ENCODE results near the gene DCLRE1C. TPM values are rescaled to one million over a fixed set of nuclear protein-coding genes. Genes with fewer than 3 reads are reported as not detected.
"Not testable (repeated sequence)": the region's sequence is repeated elsewhere in the genome, so short reads cannot be mapped to it uniquely, and the experiment has no call there.

The DCLRE1C gene
- total RNA-seq, result 20.5 and 21.0 TPM in 2 replicates

DNA sequence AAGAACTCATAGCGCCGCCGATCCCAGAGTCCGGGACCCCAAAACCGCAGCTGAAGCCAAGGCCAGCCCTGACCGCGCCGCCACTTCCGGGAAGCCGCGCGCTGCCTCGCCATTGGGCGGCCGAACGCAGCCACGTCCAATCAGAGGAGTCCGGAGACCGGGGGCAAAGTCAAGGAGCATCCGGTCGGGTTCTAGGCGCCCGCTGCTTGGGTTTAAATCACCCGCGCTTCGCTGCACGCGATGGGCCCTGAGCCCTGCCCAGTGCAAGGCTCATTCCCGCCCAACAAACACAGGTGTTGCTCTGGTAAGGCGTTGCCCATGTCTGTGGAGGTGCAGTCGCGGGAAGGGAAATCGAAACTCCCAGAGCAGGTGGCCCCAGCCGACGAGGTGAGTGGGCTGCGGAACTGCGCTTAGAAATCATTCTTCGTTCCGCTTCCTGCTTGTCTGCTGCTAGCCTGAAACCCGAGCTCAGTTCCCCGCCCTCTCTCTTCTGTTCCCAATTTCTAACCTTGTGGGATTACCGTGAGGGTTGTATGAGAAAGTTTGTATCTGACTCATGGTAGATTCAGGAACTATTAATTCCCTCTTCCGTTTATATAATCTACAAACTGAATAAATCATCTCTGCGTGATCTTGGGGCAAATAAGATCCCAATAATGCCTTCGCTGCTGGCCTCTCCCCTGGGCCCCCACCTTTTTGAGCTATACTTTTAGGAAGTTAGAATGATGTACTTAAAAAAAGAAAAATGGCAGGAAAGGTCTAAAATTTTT, at the start of gene DCLRE1C:
Gene DCLRE1C (minus strand): TSS at position 96 of the 770 bp plus-strand sequence. CDS start 86 bp downstream, at position 10.
- intact Hi-C loops (cut with micrococcal nuclease), result loop anchor here (1.0 to 10.0 kb wide), 4 partner anchors 143 to 419 kb away; partner anchors contain the start of gene RPP38
- H3K36me3 Mint-ChIP-seq (ENCODE audit: low read depth), result peaks cover 25% of the 10 kb centered on the region
- H3K4me1 Mint-ChIP-seq (ENCODE audit: low read depth), result peaks cover 44% of the 10 kb centered on the region
- peak; percentile 89 for DNase-seq (ENCODE audit: low spot score)
- H3K4me3 Mint-ChIP-seq (ENCODE audit: low read depth), result peak within 1 kb of the TSS; percentile 89
- no peaks in the 10 kb centered on the region for H3K9me3 Mint-ChIP-seq
- peak within 1 kb of the TSS; percentile 93 for H3K27ac Mint-ChIP-seq
- H3K27me3 Mint-ChIP-seq (ENCODE audit: low read depth), result no peaks in the 10 kb centered on the region

DNA sequence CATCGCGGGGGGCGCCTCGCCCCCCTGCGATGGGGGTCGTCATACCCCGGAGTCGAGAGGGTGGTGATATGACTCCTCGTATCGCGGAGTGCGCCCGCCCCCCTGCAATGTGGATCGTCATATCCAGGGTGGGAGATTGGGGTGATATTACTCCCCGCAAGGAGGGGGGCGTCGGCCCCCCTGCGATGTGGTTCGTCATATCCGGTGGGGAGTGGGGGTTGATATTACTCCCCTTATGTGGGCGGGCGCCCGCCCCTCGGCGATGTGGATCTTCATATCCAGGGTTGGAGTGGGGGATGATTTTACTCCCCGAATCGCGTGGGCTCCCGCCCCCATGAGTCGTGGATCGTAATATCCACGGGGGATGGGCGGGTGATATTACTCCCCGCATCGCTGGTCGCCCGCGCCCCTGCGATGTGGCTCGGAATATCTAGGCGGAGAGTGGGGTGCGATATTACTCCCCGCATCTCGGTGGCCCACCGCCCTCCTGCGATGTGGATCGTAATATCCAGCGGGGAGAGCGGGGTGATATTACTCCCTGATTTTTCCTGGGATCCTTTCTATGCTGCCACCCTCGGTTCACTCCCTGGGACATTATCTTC, 42.2 kb upstream of the DCLRE1C start:
- DNase-seq (ENCODE audit: low spot score), result no peak
- peaks cover 7% of the 10 kb centered on the region for H3K4me1 Mint-ChIP-seq (ENCODE audit: low read depth)
- H3K27ac Mint-ChIP-seq, result no peak overlapping the region
- H3K27me3 Mint-ChIP-seq (ENCODE audit: low read depth), result peaks cover 2% of the 10 kb centered on the region
- no peaks in the 10 kb centered on the region for H3K9me3 Mint-ChIP-seq
- H3K4me3 Mint-ChIP-seq (ENCODE audit: low read depth), result no peak overlapping the region
- intact Hi-C loops (cut with micrococcal nuclease), result loop anchor here (10.0 kb wide), 1 partner anchor 379 kb away; the partner anchor contains the start of gene FAM171A1
- H3K36me3 Mint-ChIP-seq (ENCODE audit: low read depth), result no peaks in the 10 kb centered on the region

DNA sequence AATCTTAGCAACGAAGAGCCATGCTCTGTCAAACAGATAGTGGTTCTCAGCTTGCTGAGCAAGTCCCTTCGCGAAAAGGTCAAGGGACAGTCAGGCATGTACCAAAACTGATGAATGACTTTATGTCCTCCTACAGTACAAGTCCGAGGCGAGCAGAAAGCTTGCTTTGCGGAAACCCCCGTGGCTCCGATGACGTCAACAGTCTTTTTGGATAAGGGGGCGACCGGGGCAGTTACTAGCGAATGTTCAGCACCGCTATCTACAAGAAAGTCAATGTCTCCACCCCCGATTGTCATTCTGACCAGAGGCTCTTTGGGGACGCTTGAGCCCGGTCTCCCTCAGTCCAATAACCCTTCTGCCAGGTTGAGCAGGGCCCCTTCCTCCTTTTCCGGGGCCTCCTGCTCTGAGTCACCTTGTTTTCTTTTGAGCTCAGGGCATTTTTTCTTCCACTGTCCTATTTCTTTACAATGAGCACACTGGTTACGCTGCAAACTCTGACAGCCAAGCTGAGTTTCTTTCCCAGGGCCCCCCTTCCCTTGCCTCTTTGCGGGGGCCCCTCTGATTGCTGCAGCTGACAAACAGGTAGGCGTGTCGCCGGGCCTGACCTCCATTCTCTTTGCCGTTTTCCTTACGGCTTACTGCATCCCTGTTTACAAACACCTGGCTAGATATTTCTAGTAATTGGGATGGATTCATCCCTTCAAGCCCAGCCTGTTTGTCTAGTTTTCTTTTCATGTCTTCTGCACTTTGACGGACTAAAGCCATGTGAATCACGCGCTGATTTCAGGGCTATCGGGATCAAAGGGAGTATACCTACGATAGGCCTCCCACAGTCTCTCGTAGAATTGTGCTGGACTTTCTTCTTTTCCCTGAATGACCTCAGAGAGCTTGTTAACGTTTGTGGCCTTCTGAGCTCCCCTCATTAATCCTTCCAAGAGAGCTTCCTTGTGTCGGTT, 39.9 kb upstream of the DCLRE1C start:
- not testable (repeated sequence) for H3K27me3 Mint-ChIP-seq (ENCODE audit: low read depth); H3K36me3 Mint-ChIP-seq (ENCODE audit: low read depth); H3K27ac Mint-ChIP-seq; DNase-seq (ENCODE audit: low spot score); H3K9me3 Mint-ChIP-seq; H3K4me3 Mint-ChIP-seq (ENCODE audit: low read depth)
- peaks cover 13% of the 10 kb centered on the region for H3K4me1 Mint-ChIP-seq (ENCODE audit: low read depth)
- intact Hi-C loops (cut with micrococcal nuclease), result loop anchor here (10.0 kb wide), 1 partner anchor 381 kb away; the partner anchor contains the start of gene FAM171A1

DNA sequence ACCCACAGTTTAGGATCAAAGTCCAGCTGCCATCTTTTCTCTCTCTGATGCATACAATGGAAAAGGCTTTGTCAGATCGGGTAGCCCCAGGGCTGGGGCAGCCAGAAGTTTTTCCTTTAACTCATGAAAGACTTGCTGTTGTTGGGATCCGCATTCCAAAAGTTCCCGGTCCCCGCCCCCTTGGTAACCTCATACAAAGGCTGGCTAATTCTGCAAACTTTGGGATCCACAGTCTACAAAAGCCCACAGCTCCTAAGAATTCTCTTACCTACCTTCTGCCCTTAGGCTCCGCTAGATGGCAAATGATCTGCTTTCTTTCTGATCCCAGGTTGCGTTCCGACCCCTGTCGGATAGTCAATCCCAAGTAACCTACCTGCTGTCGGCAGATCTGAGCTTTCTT, 38.4 kb upstream of the DCLRE1C start:
- H3K4me3 Mint-ChIP-seq (ENCODE audit: low read depth); H3K36me3 Mint-ChIP-seq (ENCODE audit: low read depth); DNase-seq (ENCODE audit: low spot score); H3K27me3 Mint-ChIP-seq (ENCODE audit: low read depth); H3K27ac Mint-ChIP-seq; H3K9me3 Mint-ChIP-seq: not testable (repeated sequence)
- intact Hi-C loops (cut with micrococcal nuclease), result loop anchor here (10.0 kb wide), 1 partner anchor 382 kb away; the partner anchor contains the start of gene FAM171A1
- H3K4me1 Mint-ChIP-seq (ENCODE audit: low read depth), result peaks cover 13% of the 10 kb centered on the region

DNA sequence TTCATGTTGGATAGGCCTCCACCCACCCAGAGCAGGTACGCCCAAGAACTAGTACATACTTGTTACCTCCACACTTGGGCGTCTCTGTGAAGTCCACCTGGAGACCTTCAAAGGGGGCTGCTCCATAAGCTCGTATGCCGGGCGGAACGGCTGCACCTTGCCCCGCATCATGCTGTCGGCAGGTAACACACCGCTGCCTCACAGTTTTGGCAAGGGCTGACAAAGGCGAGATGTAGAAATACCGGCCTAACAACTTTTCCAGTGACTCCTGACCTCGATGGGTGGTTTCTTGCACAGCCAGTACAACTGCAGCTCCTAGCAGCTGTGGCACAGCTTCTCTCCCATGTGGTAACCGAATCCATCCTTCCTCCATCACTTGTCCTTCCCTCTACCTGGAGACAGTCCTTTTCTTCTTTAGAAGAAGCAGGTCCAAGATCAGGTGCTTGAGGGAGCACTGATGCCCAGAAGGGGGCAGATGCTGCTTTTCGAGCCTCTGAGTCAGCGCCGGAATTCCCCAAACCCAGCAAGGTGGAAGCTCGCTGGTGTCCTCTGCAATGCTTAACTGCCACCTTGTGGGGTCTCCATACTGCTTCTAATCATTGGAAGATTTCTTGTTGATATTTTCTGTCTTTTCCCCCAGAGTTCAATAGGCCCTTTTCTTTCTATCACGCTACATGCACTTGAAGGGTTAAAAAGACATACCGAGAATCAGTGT, 37.3 kb upstream of the DCLRE1C start:
- H3K27me3 Mint-ChIP-seq (ENCODE audit: low read depth); H3K36me3 Mint-ChIP-seq (ENCODE audit: low read depth); H3K27ac Mint-ChIP-seq; H3K9me3 Mint-ChIP-seq; H3K4me3 Mint-ChIP-seq (ENCODE audit: low read depth): not testable (repeated sequence)
- peak; percentile 45 for DNase-seq (ENCODE audit: low spot score)
- intact Hi-C loops (cut with micrococcal nuclease), result loop anchor here (1.0 to 10.0 kb wide), 2 partner anchors 115 to 384 kb away; partner anchors contain the start of gene FAM171A1
- H3K4me1 Mint-ChIP-seq (ENCODE audit: low read depth), result peaks cover 13% of the 10 kb centered on the region

DNA sequence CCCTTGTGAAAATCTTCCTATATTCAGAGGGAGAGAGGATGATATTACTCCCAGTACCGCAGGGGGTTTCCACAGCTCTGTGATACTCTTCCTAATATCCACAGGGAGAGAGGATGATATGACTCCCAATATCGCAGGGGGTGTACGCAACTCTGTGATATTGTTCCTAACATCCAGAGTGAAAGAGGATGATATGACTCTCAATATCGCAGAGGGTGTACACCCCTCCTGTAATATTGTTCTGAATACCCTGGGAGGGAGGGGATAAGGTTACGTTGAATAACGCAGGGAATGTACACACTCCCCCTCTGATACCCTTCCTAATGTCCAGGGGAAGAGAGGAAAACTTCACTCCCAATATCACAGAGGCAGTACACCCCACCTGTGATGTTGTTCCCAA, 35.7 kb upstream of the DCLRE1C start:
- DNase-seq (ENCODE audit: low spot score); intact Hi-C loops (cut with micrococcal nuclease); H3K36me3 Mint-ChIP-seq (ENCODE audit: low read depth); H3K4me3 Mint-ChIP-seq (ENCODE audit: low read depth); H3K9me3 Mint-ChIP-seq; H3K27ac Mint-ChIP-seq; H3K27me3 Mint-ChIP-seq (ENCODE audit: low read depth): not testable (repeated sequence)
- peaks cover 13% of the 10 kb centered on the region for H3K4me1 Mint-ChIP-seq (ENCODE audit: low read depth)

DNA sequence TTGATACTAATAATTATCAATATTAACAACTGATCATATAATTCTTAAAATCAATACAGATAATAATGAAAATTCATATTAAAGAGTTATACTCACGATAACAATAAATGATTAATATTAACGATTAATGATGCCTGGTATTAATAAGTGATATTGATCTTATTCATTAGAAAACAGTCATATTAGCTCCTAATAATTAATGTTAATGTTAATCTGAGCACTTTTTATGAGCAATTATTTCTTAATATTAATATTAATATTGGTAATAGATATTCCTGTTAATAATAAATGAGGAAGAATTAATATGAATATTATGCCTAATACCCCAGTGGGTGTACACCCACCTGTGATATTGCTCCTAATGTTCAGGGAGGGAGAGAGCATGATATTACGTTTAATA, 28.8 kb upstream of the DCLRE1C start:
- Mint-ChIP-seq H3K36me3 (ENCODE audit: low read depth) (no peaks in the 10 kb centered on the region), H3K4me1 (ENCODE audit: low read depth) (no peaks in the 10 kb centered on the region), H3K4me3 (ENCODE audit: low read depth) (no peak overlapping the region), H3K9me3 (no peaks in the 10 kb centered on the region), H3K27ac (no peak overlapping the region), H3K27me3 (ENCODE audit: low read depth) (no peaks in the 10 kb centered on the region)
- intact Hi-C loops (cut with micrococcal nuclease), result no loop called here
- no peak for DNase-seq (ENCODE audit: low spot score)

DNA sequence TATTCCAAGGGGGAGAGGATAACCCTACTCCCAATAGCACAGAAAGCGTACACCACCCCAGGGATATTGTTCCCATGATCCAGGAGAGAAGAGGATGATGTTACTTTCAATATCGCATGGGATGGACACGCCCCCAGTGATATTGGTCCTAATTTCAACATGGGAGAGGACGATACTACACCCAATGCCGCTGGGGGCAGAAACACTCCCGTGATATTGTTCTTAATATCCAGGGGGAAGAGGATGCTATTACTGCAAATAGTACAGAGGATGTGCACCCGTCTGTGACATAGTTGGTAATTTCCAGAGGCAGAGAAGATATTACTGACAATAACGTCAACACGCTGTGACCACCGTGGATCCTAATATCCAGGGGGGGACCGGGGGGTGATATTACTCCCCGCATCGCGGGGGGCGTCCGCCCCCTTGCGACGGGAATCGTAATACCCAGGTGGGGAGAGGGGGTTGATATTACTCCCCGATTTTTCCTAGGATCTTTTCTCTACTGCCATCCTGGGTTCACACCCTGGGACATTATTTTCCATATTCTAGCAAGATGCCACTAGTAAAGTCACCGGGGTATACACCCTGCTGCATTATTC, 21.9 kb upstream of the DCLRE1C start:
- intact Hi-C loops (cut with micrococcal nuclease), result no loop called here
- no peak overlapping the region for H3K4me3 Mint-ChIP-seq (ENCODE audit: low read depth)
- H3K27ac Mint-ChIP-seq, result no peak overlapping the region
- H3K27me3 Mint-ChIP-seq (ENCODE audit: low read depth), result peaks cover 11% of the 10 kb centered on the region
- H3K36me3 Mint-ChIP-seq (ENCODE audit: low read depth), result no peaks in the 10 kb centered on the region
- no peaks in the 10 kb centered on the region for H3K9me3 Mint-ChIP-seq
- DNase-seq (ENCODE audit: low spot score), result no peak
- H3K4me1 Mint-ChIP-seq (ENCODE audit: low read depth), result peaks cover 4% of the 10 kb centered on the region

DNA sequence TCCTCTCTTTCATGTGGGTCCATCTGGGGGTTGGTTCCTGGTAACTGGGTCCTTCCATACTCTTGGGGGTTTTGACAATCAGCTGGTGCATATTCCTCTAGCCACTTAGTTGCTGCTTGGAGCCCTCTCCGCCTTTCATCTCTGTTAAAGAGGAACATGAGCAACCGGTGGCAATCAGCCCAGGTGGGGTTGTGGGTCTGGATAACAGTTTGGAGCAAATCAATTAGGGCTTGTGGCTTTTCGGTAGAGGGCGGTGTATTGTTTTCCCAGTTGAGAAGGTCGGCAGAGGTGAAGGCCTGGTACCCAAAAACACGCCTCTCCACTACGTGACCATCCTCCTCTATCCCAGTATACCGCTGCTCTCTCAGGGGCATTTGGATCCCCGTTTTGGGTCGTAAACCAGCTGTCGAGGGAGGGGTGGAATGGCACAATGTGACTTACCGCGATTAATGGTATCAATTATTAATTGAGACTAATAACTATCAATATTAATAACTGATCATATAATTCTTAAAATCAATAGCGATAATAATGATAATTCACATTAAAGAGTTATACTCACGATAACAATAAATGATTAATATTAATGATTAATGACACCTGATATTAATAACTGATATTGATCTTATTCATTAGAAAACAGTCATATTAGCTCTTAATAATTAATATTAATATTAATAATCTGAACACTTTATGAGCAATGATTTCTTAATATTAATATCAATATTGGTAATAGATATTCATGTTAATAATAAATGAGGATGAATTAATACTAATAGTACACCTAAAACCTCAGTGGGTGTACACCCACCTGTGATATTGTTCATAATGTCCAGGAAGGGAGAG, 20.5 kb upstream of the DCLRE1C start:
- not testable (repeated sequence) for H3K9me3 Mint-ChIP-seq; H3K36me3 Mint-ChIP-seq (ENCODE audit: low read depth); DNase-seq (ENCODE audit: low spot score); H3K27ac Mint-ChIP-seq; H3K4me3 Mint-ChIP-seq (ENCODE audit: low read depth); H3K4me1 Mint-ChIP-seq (ENCODE audit: low read depth)
- H3K27me3 Mint-ChIP-seq (ENCODE audit: low read depth), result peaks cover 11% of the 10 kb centered on the region
- intact Hi-C loops (cut with micrococcal nuclease), result loop anchor here (5.0 kb wide), 1 partner anchor 477 kb away; no protein-coding TSS in a partner anchor

DNA sequence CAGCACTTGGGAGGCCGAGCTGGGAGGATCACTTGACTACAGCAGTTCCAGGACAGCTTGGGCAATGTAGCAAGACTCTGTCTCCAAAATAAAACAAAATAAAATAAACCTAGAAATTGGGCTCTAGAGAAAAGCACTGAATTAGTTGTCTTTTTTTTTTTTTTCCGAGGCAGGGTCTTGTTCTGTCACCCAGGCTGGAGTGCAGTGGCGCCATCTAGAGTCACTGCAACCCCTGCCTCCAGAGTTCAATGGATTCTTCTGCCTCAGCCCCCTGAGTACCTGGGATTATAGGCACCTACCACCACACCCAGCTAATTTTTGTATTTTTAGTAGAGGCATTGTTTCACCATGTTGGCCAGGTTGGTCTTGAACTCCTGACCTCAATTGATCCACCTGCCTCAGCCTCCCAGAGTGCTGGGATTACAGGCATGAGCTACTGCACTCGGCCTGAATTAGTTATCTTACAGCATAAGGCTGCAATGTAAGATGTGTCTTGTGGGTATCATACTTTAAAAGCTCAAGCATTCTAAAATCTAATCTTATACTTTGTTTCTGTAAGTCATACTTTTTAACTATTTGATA, 18.1 kb upstream of the DCLRE1C start:
- H3K4me3 Mint-ChIP-seq (ENCODE audit: low read depth), result no peak overlapping the region
- H3K4me1 Mint-ChIP-seq (ENCODE audit: low read depth), result peaks cover 4% of the 10 kb centered on the region
- H3K27me3 Mint-ChIP-seq (ENCODE audit: low read depth), result peaks cover 11% of the 10 kb centered on the region
- no peak for DNase-seq (ENCODE audit: low spot score)
- no peak overlapping the region for H3K27ac Mint-ChIP-seq
- no peaks in the 10 kb centered on the region for H3K36me3 Mint-ChIP-seq (ENCODE audit: low read depth)
- intact Hi-C loops (cut with micrococcal nuclease), result loop anchor here (5.0 kb wide), 1 partner anchor 475 kb away; no protein-coding TSS in a partner anchor
- no peaks in the 10 kb centered on the region for H3K9me3 Mint-ChIP-seq

DNA sequence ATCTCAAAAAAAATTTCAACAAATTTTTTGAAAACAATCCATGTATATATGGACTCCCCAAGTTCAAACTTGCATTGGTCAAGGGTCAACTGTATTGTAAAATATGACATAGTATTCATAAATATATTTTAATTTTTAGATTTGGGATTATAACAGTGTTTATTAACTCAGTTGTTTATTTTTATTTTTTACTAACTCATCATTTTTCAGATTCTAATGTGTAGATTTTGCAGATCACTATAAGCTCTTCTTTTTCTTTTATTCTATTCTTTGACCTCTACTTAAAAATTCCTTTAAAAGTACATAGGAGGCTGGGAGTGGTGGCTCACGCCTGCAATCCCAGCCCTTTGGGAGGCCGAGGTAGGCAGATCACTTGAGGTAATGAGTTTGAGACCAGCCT, 14.0 kb upstream of the DCLRE1C start:
- no peak overlapping the region for H3K4me3 Mint-ChIP-seq (ENCODE audit: low read depth)
- H3K27me3 Mint-ChIP-seq (ENCODE audit: low read depth), result peaks cover 2% of the 10 kb centered on the region
- intact Hi-C loops (cut with micrococcal nuclease), result no loop called here
- H3K9me3 Mint-ChIP-seq, result no peaks in the 10 kb centered on the region
- DNase-seq (ENCODE audit: low spot score), result no peak
- H3K27ac Mint-ChIP-seq, result no peak overlapping the region
- no peaks in the 10 kb centered on the region for H3K36me3 Mint-ChIP-seq (ENCODE audit: low read depth)
- peaks cover 3% of the 10 kb centered on the region for H3K4me1 Mint-ChIP-seq (ENCODE audit: low read depth)

All from activated T-helper 2 cell treated with anti-CD3 and anti-CD28 coated beads, Interferon-gamma antibody, Interleukin-2, Interleukin-4, amounts not matched to agents 10 μg/mL and 5 μg/mL and 100 μg/mL, durations not matched to agents 14 hours and 24 hours and 36 hours (primary cell).